Measurements from ENCODE around the gene CORT. TPM values are rescaled to one million over a fixed set of nuclear protein-coding genes. Genes with fewer than 3 reads are reported as not detected.
"Not testable (repeated sequence)": the region's sequence is repeated elsewhere in the genome, so short reads cannot be mapped to it uniquely, and the experiment has no call there.

Gene CORT
- total RNA-seq, 2 experiments from 2014 or later = 0.66 TPM; not detected in 1

DNA sequence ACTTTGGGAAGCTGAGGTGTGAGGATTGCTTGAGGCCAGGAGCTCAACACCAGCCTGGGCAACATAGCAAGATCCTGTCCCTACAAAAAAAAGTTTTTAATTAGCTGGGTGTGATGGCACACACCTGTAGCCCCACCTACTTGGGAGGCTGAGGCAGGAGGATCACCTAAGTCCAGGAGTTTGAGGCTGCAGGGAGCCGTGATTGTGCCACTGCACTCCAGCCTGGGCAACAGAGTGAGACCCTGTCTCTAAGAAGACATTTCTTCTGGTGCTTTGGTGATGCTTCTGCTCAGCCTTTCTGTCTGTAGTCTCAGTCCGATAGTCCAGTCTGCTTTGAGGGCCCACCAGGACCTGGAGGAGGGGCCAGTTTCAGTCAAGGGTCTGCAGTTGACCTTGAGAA, 42.6 kb upstream of the CORT start:
- Histone ChIP-seq H4K20me1 (ENCODE audit: insufficient read depth, low read length) (no peaks in the 10 kb centered on the region), H3K4me2 (ENCODE audit: low read length) (no peak overlapping the region), H2AFZ (ENCODE audit: low read length) (no peak overlapping the region), H3K36me3 (ENCODE audit: insufficient read depth, low read length) (peaks cover 96% of the 10 kb centered on the region), H3K9me2 (ENCODE audit: insufficient read depth, low read length) (no peaks in the 10 kb centered on the region), H3K4me1 (ENCODE audit: insufficient read depth, low read length, poor library complexity, severe bottlenecking) (no peaks in the 10 kb centered on the region), H3K79me2 (ENCODE audit: insufficient read depth, low read depth, low read length) (no peaks in the 10 kb centered on the region), H3K4me3 (ENCODE audit: low read depth, low read length, poor library complexity, severe bottlenecking) (no peak overlapping the region), H3K9me3 (ENCODE audit: low read length) (no peaks in the 10 kb centered on the region), H3K27ac (ENCODE audit: low read depth, low read length, poor library complexity, severe bottlenecking) (no peak overlapping the region)
- no peak for TF ChIP-seq EZH2phosphoT487 (IDR thresholded peaks at IDR 0.05; ENCODE audit: borderline replicate concordance, low read depth, low read length)
- TF ChIP-seq, protein P1, sequence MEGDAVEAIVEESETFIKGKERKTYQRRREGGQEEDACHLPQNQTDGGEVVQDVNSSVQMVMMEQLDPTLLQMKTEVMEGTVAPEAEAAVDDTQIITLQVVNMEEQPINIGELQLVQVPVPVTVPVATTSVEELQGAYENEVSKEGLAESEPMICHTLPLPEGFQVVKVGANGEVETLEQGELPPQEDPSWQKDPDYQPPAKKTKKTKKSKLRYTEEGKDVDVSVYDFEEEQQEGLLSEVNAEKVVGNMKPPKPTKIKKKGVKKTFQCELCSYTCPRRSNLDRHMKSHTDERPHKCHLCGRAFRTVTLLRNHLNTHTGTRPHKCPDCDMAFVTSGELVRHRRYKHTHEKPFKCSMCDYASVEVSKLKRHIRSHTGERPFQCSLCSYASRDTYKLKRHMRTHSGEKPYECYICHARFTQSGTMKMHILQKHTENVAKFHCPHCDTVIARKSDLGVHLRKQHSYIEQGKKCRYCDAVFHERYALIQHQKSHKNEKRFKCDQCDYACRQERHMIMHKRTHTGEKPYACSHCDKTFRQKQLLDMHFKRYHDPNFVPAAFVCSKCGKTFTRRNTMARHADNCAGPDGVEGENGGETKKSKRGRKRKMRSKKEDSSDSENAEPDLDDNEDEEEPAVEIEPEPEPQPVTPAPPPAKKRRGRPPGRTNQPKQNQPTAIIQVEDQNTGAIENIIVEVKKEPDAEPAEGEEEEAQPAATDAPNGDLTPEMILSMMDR (conservative IDR thresholded peaks at IDR 0.05; ENCODE audit: low read length) = no peak
- intact Hi-C loops (cut with micrococcal nuclease; ENCODE audit: unreplicated experiment) = no loop called here
- CTCF ChIA-PET (ENCODE audit: unreplicated experiment) = no interaction called here
- POLR2A ChIA-PET = no interaction called here
- BruUV-seq (replicated peaks) = no TSS peak
- no peak for DNase-seq (ENCODE audit: low spot score)

DNA sequence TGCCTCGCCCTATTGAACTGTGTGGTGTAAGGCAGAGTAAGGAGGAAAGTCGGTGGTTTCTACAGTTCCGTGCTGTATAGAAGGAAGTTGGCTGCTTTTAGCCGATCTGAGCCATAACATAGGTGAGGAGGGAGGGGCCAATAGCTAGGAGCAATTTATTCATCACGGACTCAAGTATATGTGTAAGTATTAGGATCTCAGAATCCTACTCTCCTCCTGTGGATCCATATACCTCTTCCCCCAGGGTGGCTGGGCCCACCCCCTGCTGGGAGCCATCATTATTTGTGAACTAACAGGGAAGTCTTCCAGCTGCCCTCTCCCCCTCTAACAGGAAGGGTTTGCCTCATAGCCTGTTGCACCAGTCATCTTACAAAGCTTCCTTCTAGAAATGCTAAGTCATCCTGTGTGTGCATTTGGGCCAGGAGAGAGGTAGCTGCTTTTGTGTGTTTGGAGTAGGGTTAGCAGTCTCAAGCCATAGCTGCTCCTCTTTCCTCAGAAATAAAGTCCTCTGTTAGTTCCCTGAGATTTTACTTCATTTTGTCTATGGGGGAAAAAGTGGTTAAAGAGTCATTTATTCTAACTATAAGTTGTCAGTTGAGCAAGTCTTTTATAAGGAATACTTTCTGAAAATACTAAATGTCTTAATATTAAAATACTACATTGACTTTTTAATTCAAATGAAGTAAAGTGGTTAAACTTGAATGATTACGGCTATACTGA, 34.5 kb upstream of the CORT start:
- H3K36me3 ChIP-seq (ENCODE audit: insufficient read depth, low read length) = peaks cover 96% of the 10 kb centered on the region
- no peak overlapping the region for H3K4me2 ChIP-seq (ENCODE audit: low read length)
- DNase-seq (ENCODE audit: low spot score) = no peak
- no peaks in the 10 kb centered on the region for H3K9me2 ChIP-seq (ENCODE audit: insufficient read depth, low read length)
- H3K4me3 ChIP-seq (ENCODE audit: low read depth, low read length, poor library complexity, severe bottlenecking) = no peak overlapping the region
- no peak overlapping the region for H2AFZ ChIP-seq (ENCODE audit: low read length)
- BruUV-seq (replicated peaks) = no TSS peak
- H3K4me1 ChIP-seq (ENCODE audit: insufficient read depth, low read length, poor library complexity, severe bottlenecking) = no peaks in the 10 kb centered on the region
- ChIA-PET CTCF (ENCODE audit: unreplicated experiment) (no interaction called here), POLR2A (interaction anchor here (0.7 kb wide), 1 partner anchor 89 kb away, joined by 3 read pairs; no protein-coding TSS in a partner anchor)
- no peaks in the 10 kb centered on the region for H3K79me2 ChIP-seq (ENCODE audit: insufficient read depth, low read depth, low read length)
- H3K9me3 ChIP-seq (ENCODE audit: low read length) = no peaks in the 10 kb centered on the region
- no peaks in the 10 kb centered on the region for H4K20me1 ChIP-seq (ENCODE audit: insufficient read depth, low read length)
- TF ChIP-seq EZH2phosphoT487 (IDR thresholded peaks at IDR 0.05; ENCODE audit: borderline replicate concordance, low read depth, low read length) = no peak
- TF ChIP-seq, protein P1 (conservative IDR thresholded peaks at IDR 0.05; ENCODE audit: low read length) = no peak
- intact Hi-C loops (cut with micrococcal nuclease; ENCODE audit: unreplicated experiment) = no loop called here
- no peak overlapping the region for H3K27ac ChIP-seq (ENCODE audit: low read depth, low read length, poor library complexity, severe bottlenecking)

DNA sequence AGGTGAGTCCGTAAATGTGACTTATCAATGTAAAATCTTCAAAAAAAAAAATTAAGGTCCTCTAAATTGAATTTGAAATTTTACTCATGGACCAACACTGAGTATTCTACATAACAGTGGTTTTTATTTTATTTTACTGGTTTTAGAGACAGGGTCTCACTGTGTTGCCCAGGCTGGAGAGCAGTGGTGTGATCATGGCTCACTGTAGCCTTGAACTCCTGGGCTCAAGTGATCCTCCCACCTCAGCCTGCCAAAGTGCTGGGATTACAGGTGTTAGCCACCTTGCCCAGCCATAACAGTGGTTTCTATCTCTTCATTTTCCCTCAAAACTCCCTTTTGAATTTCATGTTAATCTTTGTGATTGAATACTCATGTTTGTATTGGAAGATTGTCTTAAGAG, 33.9 kb upstream of the CORT start:
- POLR2A ChIA-PET = interaction anchor here (0.7 kb wide), 2 partner anchors 90 to 180 kb away, joined by 3 read pairs; no protein-coding TSS in a partner anchor
- H4K20me1 ChIP-seq (ENCODE audit: insufficient read depth, low read length); H3K4me1 ChIP-seq (ENCODE audit: insufficient read depth, low read length, poor library complexity, severe bottlenecking); H3K27ac ChIP-seq (ENCODE audit: low read depth, low read length, poor library complexity, severe bottlenecking); H2AFZ ChIP-seq (ENCODE audit: low read length); H3K9me3 ChIP-seq (ENCODE audit: low read length); H3K4me2 ChIP-seq (ENCODE audit: low read length); H3K4me3 ChIP-seq (ENCODE audit: low read depth, low read length, poor library complexity, severe bottlenecking); H3K79me2 ChIP-seq (ENCODE audit: insufficient read depth, low read depth, low read length); CTCF ChIA-PET (ENCODE audit: unreplicated experiment); DNase-seq (ENCODE audit: low spot score); intact Hi-C loops (cut with micrococcal nuclease; ENCODE audit: unreplicated experiment); H3K9me2 ChIP-seq (ENCODE audit: insufficient read depth, low read length); BruUV-seq (replicated peaks): not testable (repeated sequence)
- peaks cover 96% of the 10 kb centered on the region for H3K36me3 ChIP-seq (ENCODE audit: insufficient read depth, low read length)

DNA sequence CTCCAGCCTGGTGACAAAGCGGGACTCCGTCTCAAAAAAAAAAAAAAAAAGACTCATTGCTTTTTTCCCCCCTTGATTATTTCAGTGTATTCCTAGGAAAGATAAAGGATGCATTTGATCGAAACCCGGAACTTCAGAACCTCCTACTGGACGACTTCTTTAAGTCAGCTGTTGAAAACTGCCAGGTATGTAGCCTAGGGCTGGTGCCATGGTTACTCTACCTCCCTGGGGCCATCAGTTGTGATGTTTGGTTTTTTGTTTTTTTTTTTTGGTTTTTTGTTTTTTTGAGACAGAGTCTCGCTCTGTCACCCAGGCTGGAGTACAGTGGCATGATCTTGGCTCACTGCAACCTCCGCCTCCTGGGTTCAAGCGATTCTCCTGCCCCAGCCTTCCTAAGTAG, 31.1 kb upstream of the CORT start:
- peaks cover 74% of the 10 kb centered on the region for H3K36me3 ChIP-seq (ENCODE audit: insufficient read depth, low read length)
- POLR2A ChIA-PET; DNase-seq (ENCODE audit: low spot score); H4K20me1 ChIP-seq (ENCODE audit: insufficient read depth, low read length); H3K4me3 ChIP-seq (ENCODE audit: low read depth, low read length, poor library complexity, severe bottlenecking); H3K4me2 ChIP-seq (ENCODE audit: low read length); intact Hi-C loops (cut with micrococcal nuclease; ENCODE audit: unreplicated experiment); CTCF ChIA-PET (ENCODE audit: unreplicated experiment); H3K27ac ChIP-seq (ENCODE audit: low read depth, low read length, poor library complexity, severe bottlenecking); BruUV-seq (replicated peaks); H2AFZ ChIP-seq (ENCODE audit: low read length); H3K79me2 ChIP-seq (ENCODE audit: insufficient read depth, low read depth, low read length); H3K9me2 ChIP-seq (ENCODE audit: insufficient read depth, low read length); H3K4me1 ChIP-seq (ENCODE audit: insufficient read depth, low read length, poor library complexity, severe bottlenecking); H3K9me3 ChIP-seq (ENCODE audit: low read length): not testable (repeated sequence)

All from OCI-LY7 (cell line).